ENCODE data around the gene SIGLEC12. TPM values are rescaled to one million over a fixed set of nuclear protein-coding genes. Genes with fewer than 3 reads are reported as not detected.

SIGLEC12 gene
- total and polyA plus RNA-seq, 9 donors = 0.23 to 0.73 (median 0.25) TPM; not detected in 6

DNA sequence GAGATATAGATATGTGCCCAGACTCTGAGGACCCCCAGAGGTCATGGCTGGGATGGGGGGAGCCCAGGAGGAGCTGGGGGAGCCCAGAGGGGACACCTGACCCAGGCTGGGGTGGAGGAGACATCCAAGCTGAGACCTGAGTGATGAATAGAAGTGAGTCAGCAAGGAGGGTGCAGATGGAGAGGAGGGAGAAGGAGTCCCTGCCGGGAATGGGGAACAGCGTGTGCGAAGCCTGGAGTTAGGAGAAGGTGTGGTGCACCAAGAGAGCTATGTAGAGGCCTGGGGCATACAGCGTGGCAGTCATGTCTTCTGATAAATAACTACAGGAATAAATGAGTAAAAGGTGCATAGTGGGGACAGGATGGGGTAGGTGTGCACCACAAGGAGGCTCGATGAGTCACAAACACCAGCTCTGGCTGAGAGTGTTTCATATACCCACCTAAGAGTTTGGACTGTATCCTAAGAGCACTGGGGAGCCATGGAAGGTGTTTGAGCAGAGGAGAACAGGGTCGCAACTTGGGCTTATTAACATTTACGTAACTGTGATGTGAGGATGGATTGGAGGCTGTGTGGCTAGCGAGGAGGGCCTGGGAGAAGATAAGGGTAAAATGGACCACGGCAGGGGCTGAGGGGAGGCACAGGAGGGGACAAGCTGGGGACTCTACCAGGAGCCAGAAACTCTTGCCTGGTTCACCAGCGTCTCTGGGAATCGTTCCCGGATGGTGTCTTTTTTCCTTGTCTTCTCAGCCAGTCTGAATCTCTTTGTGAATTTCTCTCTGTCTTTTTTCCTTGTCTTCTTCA lies 21.9 kb downstream of the SIGLEC12 start:
- Histone ChIP-seq H3K9me3 (no peaks in the 10 kb centered on the region), H3K4me1 (ENCODE audit: insufficient read depth) (no peaks in the 10 kb centered on the region), H3K36me3 (no peaks in the 10 kb centered on the region), H3K4me3 (no peak overlapping the region), H3K27me3 (no peaks in the 10 kb centered on the region), H3K27ac (no peak overlapping the region)
- TF ChIP-seq EP300 (IDR thresholded peaks at IDR 0.05) = no peak
- TF ChIP-seq CTCF (IDR thresholded peaks at IDR 0.05) = no peak
- TF ChIP-seq POLR2A (IDR thresholded peaks at IDR 0.05) = no peak
- DNase-seq = no peak
- intact Hi-C loops (cut with DNase I) = loop anchor here in 2 of 4 donors (10.0 kb wide), 2 partner anchors 175 to 305 kb away; no protein-coding TSS in a partner anchor
- WGBS, 3 donors = 78 to 83% (median 81%) methylated on average over 12 of the region's 12 CpGs

GRCh38 chr19:51478381-51479234 lies 23.0 kb downstream of the SIGLEC12 start, which contains the start of gene CEACAM18:
CEACAM18 (plus strand) TSS chr19:51478539.
- no peak for TF ChIP-seq EP300 (IDR thresholded peaks at IDR 0.05)
- TF ChIP-seq POLR2A (IDR thresholded peaks at IDR 0.05) = no peak
- no peak for TF ChIP-seq CTCF (IDR thresholded peaks at IDR 0.05)
- Histone ChIP-seq H3K9me3 (no peaks in the 10 kb centered on the region), H3K27me3 (no peaks in the 10 kb centered on the region), H3K4me1 (ENCODE audit: insufficient read depth) (no peaks in the 10 kb centered on the region), H3K36me3 (no peaks in the 10 kb centered on the region), H3K4me3 (no peak within 1 kb of the TSS), H3K27ac (no peak within 1 kb of the TSS)
- no peak for DNase-seq
- WGBS, 3 donors = 52 to 57% (median 55%) methylated on average over 17 of the region's 17 CpGs
- intact Hi-C loops (cut with DNase I) = loop anchor here in 2 of 4 donors (10.0 kb wide), 2 partner anchors 176 to 306 kb away; no protein-coding TSS in a partner anchor

- no peaks in the 10 kb centered on the region for H3K36me3 ChIP-seq
- WGBS, 3 donors = 56 to 69% (median 64%) methylated on average over 5 of the region's 5 CpGs
- H3K27ac ChIP-seq = no peak overlapping the region
- H3K4me3 ChIP-seq = no peak overlapping the region
- no peak for DNase-seq
- TF ChIP-seq EP300 (IDR thresholded peaks at IDR 0.05) (no peak), CTCF (IDR thresholded peaks at IDR 0.05) (no peak), POLR2A (IDR thresholded peaks at IDR 0.05) (no peak)
- no peaks in the 10 kb centered on the region for H3K4me1 ChIP-seq (ENCODE audit: insufficient read depth)
- H3K9me3 ChIP-seq = no peaks in the 10 kb centered on the region
- no peaks in the 10 kb centered on the region for H3K27me3 ChIP-seq
- intact Hi-C loops (cut with DNase I) = loop anchor here in 2 of 4 donors (10.0 kb wide), 2 partner anchors 177 to 307 kb away; no protein-coding TSS in a partner anchor
Measured at GRCh38 chr19:51477344-51477743, 24.3 kb downstream of the SIGLEC12 start.

GRCh38 chr19:51476164-51476563 lies 25.4 kb downstream of the SIGLEC12 start:
- Histone ChIP-seq H3K9me3 (no peaks in the 10 kb centered on the region), H3K4me1 (ENCODE audit: insufficient read depth) (no peaks in the 10 kb centered on the region), H3K27me3 (no peaks in the 10 kb centered on the region), H3K27ac (no peak overlapping the region), H3K36me3 (no peaks in the 10 kb centered on the region), H3K4me3 (no peak overlapping the region)
- TF ChIP-seq CTCF (IDR thresholded peaks at IDR 0.05) = no peak
- no peak for DNase-seq
- WGBS, 3 donors = 86 to 89% (median 89%) methylated on average over 3 of the region's 3 CpGs
- intact Hi-C loops (cut with DNase I) = loop anchor here in 2 of 4 donors (10.0 kb wide), 2 partner anchors 179 to 309 kb away; no protein-coding TSS in a partner anchor
